ENCODE results near the gene MELK.

Gene MELK

DNA sequence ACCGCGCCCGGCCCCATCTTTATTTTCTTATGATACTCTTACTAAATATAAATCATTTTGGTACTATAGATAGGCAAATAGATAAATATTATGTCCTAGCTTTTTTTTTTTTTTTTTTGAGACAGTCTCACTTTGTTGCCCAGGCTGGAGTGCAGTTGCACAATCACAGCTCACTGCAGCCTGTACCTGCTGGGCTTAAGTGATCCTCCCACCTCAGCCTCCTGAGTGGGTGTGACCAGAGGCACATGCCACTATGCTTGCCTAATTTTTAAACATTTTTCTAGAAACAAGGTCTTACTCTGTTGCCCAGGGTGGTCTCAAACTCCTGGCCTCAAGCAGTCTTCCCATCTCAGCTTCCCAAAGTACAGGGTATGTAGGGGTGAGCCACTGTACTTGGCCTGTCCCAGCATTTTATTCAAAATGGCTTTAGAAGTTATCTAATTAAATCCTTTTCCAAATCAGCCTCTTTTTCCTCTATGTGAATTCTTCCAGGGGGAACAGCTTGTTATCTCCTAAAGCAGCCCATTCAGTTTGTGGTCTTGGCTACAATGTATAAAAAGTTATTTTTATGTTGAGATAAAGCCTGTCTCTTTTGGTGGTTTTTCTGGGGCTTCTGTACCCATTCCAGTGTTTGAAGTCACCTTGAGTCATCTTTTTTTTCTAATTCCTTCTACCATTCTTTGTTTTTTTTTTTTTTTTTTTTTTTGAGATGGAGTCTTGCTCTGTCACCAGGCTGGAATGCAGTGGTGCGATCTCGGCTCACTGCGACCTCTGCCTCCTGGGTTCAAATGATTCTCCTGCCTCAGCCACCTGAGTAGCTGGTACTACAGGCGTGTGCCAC lies 12.1 kb downstream of the MELK start:
- DNase-seq: no peak

GRCh38 chr9:36590231-36590630 lies 17.5 kb downstream of the MELK start:
- no peak for DNase-seq

GRCh38 chr9:36592801-36593583 lies 20.3 kb downstream of the MELK start:
- no peak for DNase-seq

DNA sequence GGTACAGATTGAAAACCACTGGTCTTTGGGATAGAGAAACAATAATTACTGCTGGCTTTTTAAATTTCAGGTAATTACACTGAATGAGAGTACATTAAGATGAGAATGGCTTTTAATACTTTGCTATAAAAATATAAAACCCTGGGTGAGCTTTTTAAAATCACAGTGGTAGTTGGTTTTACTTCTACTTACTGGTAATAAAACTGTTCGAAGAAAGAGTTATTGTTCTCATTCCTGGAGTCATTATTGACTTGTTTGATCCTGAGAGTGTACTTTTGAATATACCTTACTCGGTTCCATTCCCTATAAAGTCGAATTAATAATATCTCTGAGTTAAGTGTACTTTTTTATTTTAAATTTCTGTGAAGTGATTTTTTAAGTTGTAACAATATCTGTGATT lies 21.5 kb downstream of the MELK start:
- no peak for DNase-seq

DNA sequence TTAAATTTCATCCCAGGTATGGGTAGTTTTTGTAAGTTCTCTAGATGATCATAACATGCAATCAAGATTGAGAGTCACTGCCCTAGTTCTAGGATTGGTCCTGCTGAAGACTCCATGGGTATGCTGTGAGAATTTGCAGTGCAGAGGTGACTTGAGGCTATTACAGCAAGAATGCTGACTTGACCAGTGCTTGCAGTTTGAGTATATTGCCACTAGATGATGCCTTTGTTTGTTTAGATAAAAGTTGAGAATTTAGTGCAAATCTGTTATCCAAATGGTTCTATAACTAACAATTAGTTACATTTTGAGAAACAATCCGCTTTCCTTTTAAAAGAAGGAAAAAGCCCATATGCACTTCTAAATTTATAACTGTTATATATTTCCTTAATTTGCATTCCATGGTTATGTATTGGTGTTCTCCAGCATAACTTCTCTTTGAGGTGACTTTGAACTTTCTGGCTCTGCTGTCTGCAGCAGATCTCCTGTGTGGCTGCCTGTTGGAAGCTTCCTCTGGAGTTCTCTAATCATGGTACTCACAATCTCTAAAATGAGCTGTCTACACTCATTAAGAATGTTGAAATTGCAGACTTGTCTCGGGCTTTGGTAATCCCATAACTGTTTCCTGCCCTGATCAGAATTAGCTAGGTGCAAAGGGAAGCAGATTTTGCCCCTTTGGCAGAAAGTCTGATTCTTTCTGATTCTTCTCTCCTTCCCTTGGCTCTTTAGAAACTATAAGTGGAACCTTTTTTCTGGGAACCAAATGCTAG lies 24.9 kb downstream of the MELK start:
- no peak for DNase-seq

- DNase-seq: no peak
Observed at GRCh38 chr9:36598273-36598672, 25.6 kb downstream of the MELK start.

GRCh38 chr9:36603006-36603405 lies 30.3 kb downstream of the MELK start:
- DNase-seq: no peak

DNA sequence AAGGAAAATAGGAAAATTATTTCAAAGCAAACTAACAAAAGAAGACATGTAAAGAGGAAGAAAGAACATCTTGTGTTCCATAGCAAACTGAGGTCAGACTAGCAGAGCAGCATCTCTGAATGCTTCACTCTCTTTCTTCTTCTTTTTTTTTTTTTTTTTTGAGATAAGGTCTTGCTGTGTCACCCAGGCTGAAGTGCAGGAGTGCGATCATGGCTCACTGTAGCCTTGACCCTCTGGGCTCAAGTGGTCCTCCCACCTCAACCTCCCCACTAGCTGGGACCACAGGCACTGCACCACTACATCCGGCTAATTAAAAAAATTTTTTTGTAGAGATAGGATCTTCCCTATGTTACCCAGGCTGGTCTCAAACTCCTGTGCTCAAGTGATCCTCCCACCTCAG lies 36.6 kb downstream of the MELK start:
- no peak for DNase-seq

DNA sequence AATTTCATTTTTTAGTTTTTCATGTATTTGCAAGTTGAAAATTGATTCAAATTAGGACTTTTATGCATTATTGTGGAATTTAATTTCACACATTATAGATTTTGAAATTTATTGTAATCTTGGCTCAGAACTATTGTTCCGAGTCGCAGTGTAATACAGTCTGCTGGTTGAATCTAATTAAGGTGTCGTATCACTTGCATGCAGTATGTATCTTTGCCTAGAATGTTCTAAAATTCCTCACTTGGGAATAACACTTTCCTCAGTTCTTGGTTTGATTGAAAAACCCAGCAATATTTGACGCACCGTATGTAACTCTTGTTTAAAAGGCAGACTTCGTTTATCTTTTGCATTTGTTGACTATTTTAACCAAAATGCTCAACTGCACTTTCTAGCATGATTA lies 49.4 kb downstream of the MELK start:
- no peak for DNase-seq

- no peak for DNase-seq
Observed at GRCh38 chr9:36623280-36623679, 50.6 kb downstream of the MELK start.

GRCh38 chr9:36625006-36625615 lies 52.4 kb downstream of the MELK start:
- no peak for DNase-seq

DNA sequence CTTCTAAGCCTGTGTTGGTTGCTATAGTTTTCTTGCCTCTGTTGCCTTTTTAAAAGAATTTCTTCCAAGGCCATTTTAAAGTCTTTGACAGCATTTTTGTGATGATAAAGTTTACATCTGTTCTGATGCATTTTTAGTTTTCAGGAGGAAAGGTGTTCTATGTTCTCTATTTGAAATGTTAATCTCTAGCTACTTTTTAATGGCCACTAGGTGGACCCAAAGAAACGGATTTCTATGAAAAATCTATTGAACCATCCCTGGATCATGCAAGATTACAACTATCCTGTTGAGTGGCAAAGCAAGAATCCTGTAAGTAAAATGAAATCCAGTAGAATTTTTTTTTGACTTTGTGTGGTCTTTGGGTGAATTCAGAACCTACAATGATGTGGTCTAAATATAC lies 60.2 kb downstream of the MELK start:
- no peak for DNase-seq

GRCh38 chr9:36637491-36638270 lies 65.0 kb downstream of the MELK start:
- no peak for DNase-seq

DNA sequence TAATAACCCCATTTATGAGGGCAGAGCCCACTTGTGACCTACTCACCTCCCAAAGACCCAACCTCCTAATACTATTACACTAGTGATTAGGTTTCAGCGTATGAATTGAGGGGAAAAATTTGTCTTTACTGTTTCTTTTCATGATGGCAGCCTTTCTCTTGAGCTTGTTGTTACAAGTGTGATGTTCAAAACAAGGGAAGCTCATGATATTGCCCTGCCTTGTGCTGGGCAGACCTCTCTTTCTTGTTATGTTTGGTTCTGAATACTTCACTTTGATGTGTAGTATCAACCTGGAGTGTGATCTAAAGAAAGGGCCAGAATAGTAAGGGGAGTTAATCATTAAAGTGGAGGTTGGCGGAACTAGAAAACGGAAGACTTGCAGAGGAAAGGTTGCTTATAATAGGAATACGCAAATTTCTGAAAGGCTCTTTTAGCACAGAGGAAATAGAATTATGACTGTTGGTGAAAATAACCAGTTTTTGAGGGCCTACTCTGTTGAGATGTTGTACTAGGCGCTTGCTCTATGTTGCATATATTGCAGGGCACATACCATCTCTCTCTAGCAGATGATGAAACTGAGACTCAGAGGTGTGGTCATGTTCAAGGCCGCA lies 68.2 kb downstream of the MELK start:
- DNase-seq: no peak

GRCh38 chr9:36642817-36643216 lies 70.1 kb downstream of the MELK start:
- DNase-seq: no peak

DNA sequence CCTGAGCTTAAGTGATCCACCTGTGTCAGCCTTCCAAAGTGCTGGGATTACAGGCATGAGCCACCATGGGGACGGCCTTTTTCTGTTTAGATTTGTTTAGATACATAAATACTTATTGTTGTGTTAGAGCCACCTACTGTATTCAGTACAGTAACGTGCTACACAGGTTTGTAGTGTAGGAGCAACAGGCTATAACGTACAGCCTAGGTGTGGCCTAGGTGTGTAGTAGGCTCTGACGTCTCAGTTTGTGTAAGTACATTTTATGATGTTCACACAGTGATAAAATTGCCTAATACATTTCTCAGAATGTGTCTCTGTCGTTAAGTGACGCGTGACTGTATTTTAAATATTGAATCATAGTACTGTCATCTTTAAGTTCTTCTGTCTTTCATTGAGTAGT lies 84.1 kb downstream of the MELK start:
- no peak for DNase-seq

DNA sequence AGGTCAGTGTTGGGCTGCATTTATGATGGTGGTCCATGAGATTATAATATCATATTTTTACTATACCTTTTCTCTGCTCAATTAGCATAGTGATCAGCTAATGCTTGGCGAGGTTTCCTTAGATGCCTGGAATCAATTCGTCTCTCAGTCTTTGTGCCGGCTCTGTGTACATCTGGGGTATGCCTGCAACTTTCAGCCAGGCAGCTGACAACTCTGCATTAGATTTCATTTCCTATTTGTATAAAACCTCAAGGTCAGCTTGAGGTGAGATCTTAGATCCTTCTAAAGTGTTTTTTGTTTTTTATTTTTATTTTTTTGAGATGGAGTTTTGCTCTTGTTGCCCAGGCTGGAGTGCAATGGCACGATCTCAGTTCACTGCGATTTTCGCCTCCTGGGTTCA lies 86.8 kb downstream of the MELK start:
- DNase-seq: no peak

DNA sequence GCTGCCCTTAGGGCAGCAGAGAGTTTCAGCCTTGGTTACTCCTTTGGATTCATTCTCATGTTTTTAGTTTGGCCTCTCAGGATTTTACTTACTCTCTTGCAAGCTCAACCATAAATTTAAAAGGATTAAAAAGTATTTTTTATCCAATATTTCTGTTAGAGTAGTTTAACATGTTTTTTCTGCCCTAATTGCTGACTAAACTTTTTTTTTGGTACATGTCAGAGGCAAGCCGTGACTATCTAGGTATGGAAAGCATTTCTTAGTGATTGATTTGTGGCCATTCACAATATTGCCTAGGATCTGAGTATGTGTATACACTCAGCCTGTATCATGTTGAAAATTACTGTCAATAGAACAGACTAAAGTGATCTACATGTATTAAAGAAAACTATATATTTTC lies 92.1 kb downstream of the MELK start:
- DNase-seq: no peak

DNA sequence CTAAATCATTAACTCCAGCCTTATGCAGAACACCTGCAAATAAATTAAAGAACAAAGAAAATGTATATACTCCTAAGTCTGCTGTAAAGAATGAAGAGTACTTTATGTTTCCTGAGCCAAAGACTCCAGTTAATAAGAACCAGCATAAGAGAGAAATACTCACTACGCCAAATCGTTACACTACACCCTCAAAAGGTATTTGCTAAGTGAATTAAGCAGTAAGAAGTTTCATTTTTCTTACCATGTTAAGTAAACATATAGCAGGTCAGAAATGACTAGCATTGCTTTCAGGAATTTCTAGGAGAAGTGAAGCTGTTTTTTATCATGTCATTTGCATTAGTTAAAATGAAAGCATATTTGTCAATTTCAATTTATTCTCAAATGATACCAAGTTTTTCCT lies 92.7 kb downstream of the MELK start:
- no peak for DNase-seq

GRCh38 chr9:36665921-36666431 lies 93.3 kb downstream of the MELK start:
- DNase-seq: no peak

DNA sequence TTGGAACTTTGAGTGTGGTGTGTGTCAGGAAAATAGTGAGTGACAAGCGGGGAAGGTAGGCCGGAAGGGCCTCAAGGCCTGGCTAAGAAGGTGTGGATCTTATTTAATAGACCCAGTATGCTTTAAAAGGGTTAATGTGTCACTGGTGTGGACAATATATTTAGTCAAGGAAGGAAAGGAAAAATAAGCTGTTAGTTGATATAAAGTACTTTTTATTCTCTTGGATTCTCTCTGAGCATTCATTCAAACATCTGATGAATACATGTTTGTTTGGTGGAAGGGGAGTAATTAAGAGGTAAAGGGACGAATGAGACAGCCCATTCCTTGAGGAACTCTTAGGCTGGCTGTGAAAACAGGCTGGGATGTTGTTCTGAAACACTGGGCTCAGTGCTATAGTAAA lies 98.9 kb downstream of the MELK start:
- DNase-seq: no peak

- no peak for DNase-seq
Observed at GRCh38 chr9:36676091-36676490, 103.4 kb downstream of the MELK start.

All from NCI-H1048 (cell line).